Endodermal cell (in vitro differentiated cells): ENCODE measurements around the gene PCGF3. TPM values are rescaled to one million over a fixed set of nuclear protein-coding genes. Genes with fewer than 3 reads are reported as not detected.
A peak's percentile ranks its signal among the peaks of the same experiment; 100 is the strongest.

Source experiments
- DNase-seq: peaks from one replicate; pipeline ENCODE4 v3.0.0-alpha.2; 2017
- H3K27ac ChIP-seq: 2 replicates; pipeline ENCODE4 v1.5.1; 2013; ENCODE audit warnings: mild to moderate bottlenecking, low read depth, low read length, moderate library complexity
- H3K27me3 ChIP-seq: 2 replicates; pipeline ENCODE4 v1.6.1; 2013; ENCODE audit warnings: mild to moderate bottlenecking, low read length, moderate library complexity; ENCODE audit not compliant: insufficient read depth, control insufficient read depth, poor library complexity, severe bottlenecking
- H3K36me3 ChIP-seq: 2 replicates; pipeline ENCODE4 v1.7.0; 2013; ENCODE audit warnings: mild to moderate bottlenecking, low read length, moderate library complexity; ENCODE audit not compliant: control insufficient read depth, insufficient read depth
- H3K4me1 ChIP-seq: one replicate; pipeline ENCODE4 v1.7.0; 2013; ENCODE audit warnings: low read length; ENCODE audit not compliant: control insufficient read depth, insufficient read depth
- H3K4me3 ChIP-seq: 2 replicates; pipeline ENCODE4 v1.5.1; 2013; ENCODE audit warnings: mild to moderate bottlenecking, low read length, moderate library complexity
- H3K9ac ChIP-seq: 2 replicates; pipeline ENCODE4 v1.6.1; 2013; ENCODE audit warnings: mild to moderate bottlenecking, low read length, moderate library complexity; ENCODE audit not compliant: poor library complexity, severe bottlenecking; ENCODE audit errors: extremely low read depth
- H3K9me3 ChIP-seq: 2 replicates; pipeline ENCODE4 v1.6.1; 2013; ENCODE audit warnings: mild to moderate bottlenecking, low read length, moderate library complexity; ENCODE audit not compliant: control insufficient read depth
- H3K27ac Mint-ChIP-seq: 2 replicates; pipeline ENCODE4 v1.8.0; 2020; ENCODE audit warnings: mixed read lengths
- H3K27me3 Mint-ChIP-seq: 2 replicates; pipeline ENCODE4 v1.8.0; 2021; ENCODE audit warnings: mild to moderate bottlenecking, mixed read lengths; ENCODE audit not compliant: insufficient read depth
- H3K36me3 Mint-ChIP-seq: 2 replicates; pipeline ENCODE4 v1.8.0; 2020; ENCODE audit warnings: low read depth, mixed read lengths
- H3K4me1 Mint-ChIP-seq: 2 replicates; pipeline ENCODE4 v1.8.0; 2020; ENCODE audit warnings: mixed read lengths
- H3K4me3 Mint-ChIP-seq: 2 replicates; pipeline ENCODE4 v1.8.0; 2020; ENCODE audit warnings: mild to moderate bottlenecking, moderate library complexity, mixed read lengths
- H3K9me3 Mint-ChIP-seq: 2 replicates; pipeline ENCODE4 v1.8.0; 2020; ENCODE audit warnings: mild to moderate bottlenecking, mixed read lengths
- CTCF ChIP-seq: fragments of 200-600 bp; sonication (generic); conservative IDR thresholded peaks from 2 replicates; pipeline ENCODE4 v1.5.0; 2021; ENCODE audit warnings: antibody characterized with exemption, mild to moderate bottlenecking
- WGBS, 2 experiments: methylation state at CpG; one replicate each; pipeline versions ENCODE4 v1.1.5 to v1.1.7; 2013; ENCODE audit warnings: missing lambda C conversion rate in 2 of 2, mixed read lengths in 1 of 2; ENCODE audit not compliant: insufficient coverage in 1 of 2, insufficient read length in 1 of 2; 5-methylcytosine and 5-hydroxymethylcytosine counted together
- total RNA-seq, 2 donors: library from RNA; stranded (reverse); fragmentation: NEBNext Ultra II Directional in 1 of 2; extraction: Animal tissue kit (Norgen Biotek cat#: 25700) in 1 of 2; gene quantifications; 2 replicates in 1 of 2; 3 replicates in 1 of 2; pipeline ENCODE4 v1.2.1, GENCODE V29; 2021

PCGF3 gene
- total RNA-seq, 2 donors from 2014 or later, result 53.1 to 64.0 TPM

GRCh38 chr4:787561-787981, 81.9 kb downstream of the PCGF3 start:
- H3K4me3 ChIP-seq, result no peak overlapping the region

GRCh38 chr4:788006-788635, 82.5 kb downstream of the PCGF3 start:
- H3K4me1 Mint-ChIP-seq, result peaks cover 11% of the 10 kb centered on the region

More at GRCh38 chr4:787561-787981, 81.9 kb downstream of the PCGF3 start:
- H3K27me3 ChIP-seq, result peaks cover 53% of the 10 kb centered on the region
- Mint-ChIP-seq H3K9me3 (no peaks in the 10 kb centered on the region), H3K4me3 (no peak overlapping the region), H3K27me3 (peaks cover 58% of the 10 kb centered on the region), H3K27ac (no peak overlapping the region), H3K36me3 (no peaks in the 10 kb centered on the region), H3K4me1 (peaks cover 9% of the 10 kb centered on the region)
- TF ChIP-seq CTCF, result no peak
- no peak overlapping the region for H3K27ac ChIP-seq
- H3K36me3 ChIP-seq, result no peaks in the 10 kb centered on the region
- H3K9ac ChIP-seq, result no peak overlapping the region
- DNase-seq, result peak; percentile 47
- no peaks in the 10 kb centered on the region for H3K4me1 ChIP-seq
- WGBS, 2 experiments, result 93 to 97% methylated on average over 13 to 16 of the region's 16 CpGs
- H3K9me3 ChIP-seq, result no peaks in the 10 kb centered on the region

GRCh38 chr4:788636-789297, 83.1 kb downstream of the PCGF3 start:
- no peak overlapping the region for H3K9ac ChIP-seq
- H3K36me3 ChIP-seq, result no peaks in the 10 kb centered on the region
- Mint-ChIP-seq H3K4me1 (peaks cover 11% of the 10 kb centered on the region), H3K27me3 (peaks cover 58% of the 10 kb centered on the region), H3K36me3 (no peaks in the 10 kb centered on the region), H3K27ac (no peak overlapping the region), H3K4me3 (no peak overlapping the region), H3K9me3 (no peaks in the 10 kb centered on the region)
- peaks cover 56% of the 10 kb centered on the region for H3K27me3 ChIP-seq
- no peak overlapping the region for H3K4me3 ChIP-seq
- H3K9me3 ChIP-seq, result no peaks in the 10 kb centered on the region
- DNase-seq, result peak; percentile 49
- TF ChIP-seq CTCF, result no peak
- no peaks in the 10 kb centered on the region for H3K4me1 ChIP-seq
- 89 to 92% methylated on average over 15 to 18 of the region's 18 CpGs for WGBS, 2 experiments
- H3K27ac ChIP-seq, result no peak overlapping the region

More at GRCh38 chr4:788006-788635, 82.5 kb downstream of the PCGF3 start:
- Mint-ChIP-seq H3K36me3 (no peaks in the 10 kb centered on the region), H3K27me3 (peaks cover 56% of the 10 kb centered on the region), H3K27ac (no peak overlapping the region), H3K9me3 (no peaks in the 10 kb centered on the region), H3K4me3 (no peak overlapping the region)
- TF ChIP-seq CTCF, result no peak
- peaks cover 57% of the 10 kb centered on the region for H3K27me3 ChIP-seq
- no peaks in the 10 kb centered on the region for H3K9me3 ChIP-seq
- H3K36me3 ChIP-seq, result no peaks in the 10 kb centered on the region
- H3K4me1 ChIP-seq, result no peaks in the 10 kb centered on the region
- WGBS, 2 experiments, result 88 to 92% methylated on average over 15 to 19 of the region's 19 CpGs
- no peak overlapping the region for H3K4me3 ChIP-seq
- no peak overlapping the region for H3K27ac ChIP-seq
- no peak for DNase-seq
- H3K9ac ChIP-seq, result no peak overlapping the region
